Right lobe of liver (tissue), 4 donors: ENCODE measurements around the gene SWI5.

Experiments
- CTCF ChIP-seq, 4 donors: fragments of 200-600 bp in 3 of 4; fragments of 450-650 bp in 1 of 4; IDR thresholded peaks; one replicate each; pipeline versions ENCODE4 v1.5.1 to v1.8.0; 2016 to 2022; ENCODE audit warnings: antibody characterized with exemption in 4 of 4, mild to moderate bottlenecking in 2 of 4
- POLR2A ChIP-seq: fragments of 450-650 bp; IDR thresholded peaks from one replicate; pipeline ENCODE4 v1.6.1; 2017; ENCODE audit warnings: antibody characterized with exemption, mild to moderate bottlenecking
- donor health status: DM: no; HTN: no; CAD: no.
- donor health status: DM: no; HTN: no; CAD: no.
- donor health status: DM: no; HTN: yes; CAD: no.

- no peak for TF ChIP-seq CTCF (IDR thresholded peaks at IDR 0.05)
- no peak for TF ChIP-seq POLR2A
Measured at GRCh38 chr9:128271112-128271511, 5.0 kb upstream of the SWI5 start.
